Adrenal gland (tissue), 12 donors: ENCODE measurements around the gene SWAP70. TPM values are rescaled to one million over a fixed set of nuclear protein-coding genes. Genes with fewer than 3 reads are reported as not detected.

Source experiments
- DNase-seq, 7 donors: peaks; one replicate each; pipeline ENCODE4 v3.0.0-alpha.2; 2019 to 2020
- H3K27ac ChIP-seq, 5 donors: fragments of 200-600 bp; sonication (generic) in 4 of 5; 1 replicate in 3 of 5; 2 replicates in 2 of 5; pipeline versions ENCODE4 v1.5.1 to v1.8.0; 2016 to 2020; ENCODE audit warnings: mild to moderate bottlenecking in 1 of 5
- H3K27me3 ChIP-seq: fragments of 200-600 bp; 2 replicates; pipeline ENCODE4 v1.8.0; 2021
- H3K36me3 ChIP-seq, 2 donors: fragments of 200-600 bp; replicated peaks in 1 of 2; 1 replicate in 1 of 2; 2 replicates in 1 of 2; pipeline versions ENCODE4 v1.5.1 to v1.8.0; 2018 to 2022
- H3K4me1 ChIP-seq, 2 donors: fragments of 200-600 bp; replicated peaks in 1 of 2; 1 replicate in 1 of 2; 2 replicates in 1 of 2; pipeline versions ENCODE4 v1.5.1 to v1.8.0; 2018 to 2021
- H3K4me3 ChIP-seq, 4 donors: fragments of 200-600 bp; sonication (generic) in 3 of 4; one replicate each; pipeline ENCODE4 v1.5.1; 2016 to 2018
- H3K9me3 ChIP-seq, 3 donors: fragments of 200-600 bp; sonication (generic) in 1 of 3; replicated peaks in 1 of 3; 1 replicate in 2 of 3; 2 replicates in 1 of 3; pipeline versions ENCODE4 v1.5.1 to v1.8.0; 2016 to 2021
- POLR2A ChIP-seq, 2 donors: fragments of 450-650 bp; IDR thresholded peaks; one replicate each; pipeline ENCODE4 v1.6.1; 2017; ENCODE audit warnings: antibody characterized with exemption in 2 of 2, mild to moderate bottlenecking in 2 of 2, moderate library complexity in 1 of 2
- WGBS, 4 donors: extraction: QIAGEN DNeasy Blood & Tissue Kit in 2 of 4; methylation state at CpG; one replicate each; pipeline versions ENCODE4 v1.1.5 to v1.1.7; 2013 to 2017; 5-methylcytosine and 5-hydroxymethylcytosine counted together
- intact Hi-C, 2 donors: fragments of 100-400 bp; cut with DNase I; formaldehyde crosslinking; loops; one replicate each; pipeline versions ENCODE4 v1.14.1 to v1.15.0; 2022 to 2023
- polyA plus RNA-seq, 3 donors: library from polyadenylated mRNA; stranded (reverse); fragments of 200-250 nt in 2 of 3; fragments of 350-450 nt in 1 of 3; fragmentation: Illumina TruSeq in 1 of 3; extraction: RNeasy Lipid Tissue Mini Kit (QIAGEN cat#74804) in 1 of 3; gene quantifications; one replicate each; pipeline ENCODE4 v1.2.3, GENCODE V29; 2013 to 2014
- total RNA-seq, 9 donors: library from RNA; depleted of rRNA in 4 of 9; stranded (reverse); fragments of >200 nt in 4 of 9; fragments of 120-200 nt in 1 of 9; fragmentation: NEBNext Ultra II Directional in 1 of 9; extraction: Animal tissue kit (Norgen Biotek cat#: 25700) in 1 of 9; gene quantifications; one replicate each; pipeline versions ENCODE4 v1.1.0 to v1.2.4, GENCODE V29; 2013 to 2023
- TF ChIP-seq, protein P1 (sequence below), 6 experiments: fragments of 450-650 bp in 4 of 6; fragments of 200-600 bp in 2 of 6; sonication (generic) in 1 of 6; IDR thresholded peaks; 1 replicate in 5 of 6; 2 replicates in 1 of 6; pipeline versions ENCODE4 v1.5.1 to v1.8.0; 2016 to 2021; ENCODE audit warnings: antibody characterized with exemption in 6 of 6, mild to moderate bottlenecking in 2 of 6, moderate library complexity in 1 of 6
- donor health status: healthy with polysubstance abuse.
- donor health status: Bipolar disorder and iron deficiency.
- donor health status: DM: yes; HTN: yes; CAD: no.
- donor health status: DM: no; HTN: no; CAD: no.
- donor health status: DM: no; HTN: no; CAD: no.
- donor health status: DM: yes; HTN: yes; CAD: no.

The SWAP70 gene
- total and polyA plus RNA-seq, 12 donors = 6.5 to 23.5 (median 17.0) TPM

DNA sequence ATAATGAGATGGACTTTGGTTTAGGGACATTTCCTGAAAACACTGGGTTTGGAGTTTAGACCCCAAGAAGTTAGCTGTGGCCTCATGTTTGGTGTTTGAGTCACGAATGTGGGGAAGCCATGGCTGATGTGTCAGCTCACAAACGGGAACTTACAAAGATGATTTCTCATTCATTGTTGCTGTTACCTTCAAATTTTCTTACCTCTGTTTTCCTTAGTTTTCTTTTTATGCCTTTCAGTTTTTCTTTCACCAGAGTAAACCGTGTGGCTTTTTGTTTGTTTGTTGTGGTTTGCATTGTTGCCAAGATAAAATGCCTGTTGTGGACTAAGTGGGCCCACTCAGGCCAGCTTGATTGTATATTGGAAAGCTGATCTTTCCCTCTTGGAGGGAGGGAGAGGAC is 89.1 kb downstream of the SWAP70 start:
- Histone ChIP-seq H3K4me3 (no peak overlapping the region), H3K27ac (no peak overlapping the region), H3K36me3 (peaks cover 0 to 10% of the 10 kb centered on the region in 2 donors), H3K9me3 (no peaks in the 10 kb centered on the region), H3K4me1 (peaks cover 0 to 13% of the 10 kb centered on the region in 2 donors), H3K27me3 (no peaks in the 10 kb centered on the region)
- no peak for TF ChIP-seq POLR2A (IDR thresholded peaks at IDR 0.05)
- TF ChIP-seq, protein P1, sequence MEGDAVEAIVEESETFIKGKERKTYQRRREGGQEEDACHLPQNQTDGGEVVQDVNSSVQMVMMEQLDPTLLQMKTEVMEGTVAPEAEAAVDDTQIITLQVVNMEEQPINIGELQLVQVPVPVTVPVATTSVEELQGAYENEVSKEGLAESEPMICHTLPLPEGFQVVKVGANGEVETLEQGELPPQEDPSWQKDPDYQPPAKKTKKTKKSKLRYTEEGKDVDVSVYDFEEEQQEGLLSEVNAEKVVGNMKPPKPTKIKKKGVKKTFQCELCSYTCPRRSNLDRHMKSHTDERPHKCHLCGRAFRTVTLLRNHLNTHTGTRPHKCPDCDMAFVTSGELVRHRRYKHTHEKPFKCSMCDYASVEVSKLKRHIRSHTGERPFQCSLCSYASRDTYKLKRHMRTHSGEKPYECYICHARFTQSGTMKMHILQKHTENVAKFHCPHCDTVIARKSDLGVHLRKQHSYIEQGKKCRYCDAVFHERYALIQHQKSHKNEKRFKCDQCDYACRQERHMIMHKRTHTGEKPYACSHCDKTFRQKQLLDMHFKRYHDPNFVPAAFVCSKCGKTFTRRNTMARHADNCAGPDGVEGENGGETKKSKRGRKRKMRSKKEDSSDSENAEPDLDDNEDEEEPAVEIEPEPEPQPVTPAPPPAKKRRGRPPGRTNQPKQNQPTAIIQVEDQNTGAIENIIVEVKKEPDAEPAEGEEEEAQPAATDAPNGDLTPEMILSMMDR (IDR thresholded peaks at IDR 0.05) = no peak
- no peak for DNase-seq
- intact Hi-C loops = loop anchor here (10.0 kb wide), 2 partner anchors 138 to 552 kb away; partner anchors contain the start of gene ADM (in 1 of the 2)
- 69 to 88% (median 76%) methylated on average over 3 of the region's 3 CpGs for WGBS, 4 donors

DNA sequence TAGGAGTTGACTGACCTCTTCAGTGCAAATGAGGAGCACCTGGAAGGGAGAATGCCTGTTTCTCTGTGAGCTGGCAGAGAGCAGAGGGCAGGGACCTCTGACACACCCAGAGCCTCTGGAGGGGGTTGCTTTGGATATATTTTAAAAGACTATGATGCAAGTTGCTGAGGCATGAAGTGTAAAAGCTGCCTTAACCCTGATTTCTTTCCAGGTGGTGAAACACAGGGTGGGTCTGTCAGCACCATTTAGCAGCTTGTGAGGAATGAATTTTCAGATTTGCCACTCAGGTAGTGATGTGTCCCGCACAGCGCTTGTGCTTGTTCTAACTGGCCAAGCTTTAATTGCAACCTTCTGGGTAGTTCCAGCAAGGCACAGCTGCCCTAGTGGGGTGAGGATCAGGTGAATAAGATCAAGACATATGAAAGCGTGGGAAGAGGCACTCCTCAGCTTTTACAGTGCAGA is 90.2 kb downstream of the SWAP70 start:
- Histone ChIP-seq H3K27ac (no peak overlapping the region), H3K9me3 (no peaks in the 10 kb centered on the region), H3K36me3 (peaks cover 0 to 10% of the 10 kb centered on the region in 2 donors), H3K4me1 (peaks cover 3 to 11% of the 10 kb centered on the region in 2 donors), H3K27me3 (no peaks in the 10 kb centered on the region), H3K4me3 (no peak overlapping the region)
- TF ChIP-seq, protein P1 (IDR thresholded peaks at IDR 0.05) = no peak
- no peak for TF ChIP-seq POLR2A (IDR thresholded peaks at IDR 0.05)
- intact Hi-C loops = loop anchor here (10.0 kb wide), 2 partner anchors 139 to 551 kb away; partner anchors contain the start of gene ADM (in 1 of the 2)
- no peak for DNase-seq
- WGBS, 4 donors = 92 to 100% (median 96%) methylated on average over 3 of the region's 3 CpGs

DNA sequence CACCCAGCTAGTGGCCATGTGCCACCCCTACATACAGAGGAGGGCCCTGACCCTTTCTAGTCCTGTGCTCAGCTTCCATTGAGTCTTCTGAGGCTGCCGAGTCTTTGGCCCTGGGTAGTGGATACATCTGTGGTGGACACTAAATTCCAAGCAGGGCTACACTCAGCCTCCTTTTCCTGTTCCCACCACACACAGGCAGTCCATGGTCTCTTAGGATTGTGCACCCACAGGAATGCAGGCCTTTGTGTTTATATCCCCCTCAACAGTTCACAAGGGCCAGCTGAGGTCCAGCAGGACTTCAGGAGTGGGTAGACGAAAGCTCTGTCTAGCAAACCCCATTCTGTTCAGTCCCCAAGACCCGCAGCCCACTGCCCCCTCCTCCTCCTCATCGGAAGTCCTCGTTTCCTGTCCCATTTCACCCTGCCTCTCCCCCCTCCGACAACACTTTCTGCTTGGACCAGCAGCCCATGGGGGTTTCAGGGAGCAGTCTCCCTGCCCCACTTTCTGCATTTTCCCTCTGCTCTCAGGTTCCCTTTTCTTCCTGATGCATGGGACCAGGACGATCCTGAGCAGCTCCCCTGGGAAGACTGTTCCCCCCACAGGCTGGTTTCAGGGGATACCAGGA is 91.8 kb downstream of the SWAP70 start:
- no peak for DNase-seq
- TF ChIP-seq POLR2A (IDR thresholded peaks at IDR 0.05) = no peak
- TF ChIP-seq, protein P1 (IDR thresholded peaks at IDR 0.05) = no peak
- Histone ChIP-seq H3K36me3 (no peaks in the 10 kb centered on the region), H3K4me3 (no peak overlapping the region), H3K4me1 (peaks cover 12 to 23% of the 10 kb centered on the region in 2 donors), H3K9me3 (no peaks in the 10 kb centered on the region), H3K27ac (no peak overlapping the region), H3K27me3 (no peaks in the 10 kb centered on the region)
- intact Hi-C loops = loop anchor here (5.0 to 10.0 kb wide), 3 partner anchors 141 to 549 kb away; partner anchors contain the start of gene ADM (in 1 of the 2)
- 53 to 72% (median 58%) methylated on average over 7 of the region's 7 CpGs for WGBS, 4 donors

DNA sequence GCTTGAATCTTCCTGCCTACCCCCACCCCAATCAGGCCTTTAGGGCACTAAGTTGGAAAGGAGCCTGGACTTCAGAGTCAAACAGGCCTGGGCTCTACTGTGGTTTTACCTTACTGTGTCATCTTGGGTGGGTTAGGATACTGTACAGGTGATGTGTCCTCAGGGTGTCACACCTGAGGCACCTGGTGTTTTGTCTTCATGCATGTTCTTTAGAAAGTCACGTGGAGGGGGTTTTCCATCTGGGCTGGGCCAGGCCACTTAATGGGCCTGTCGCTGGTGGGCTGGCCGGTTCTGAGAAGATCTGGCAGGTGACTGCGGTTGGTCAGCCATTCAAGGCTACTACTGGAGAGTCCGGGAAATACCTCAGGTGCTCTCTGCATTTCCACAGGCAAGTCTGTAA is 92.6 kb downstream of the SWAP70 start:
- Histone ChIP-seq H3K27ac (no peak overlapping the region), H3K4me3 (no peak overlapping the region), H3K36me3 (no peaks in the 10 kb centered on the region), H3K9me3 (no peaks in the 10 kb centered on the region), H3K4me1 (peaks cover 12 to 23% of the 10 kb centered on the region in 2 donors), H3K27me3 (no peaks in the 10 kb centered on the region)
- 93 to 100% (median 97%) methylated on average over 1 to 5 of the region's 5 CpGs for WGBS, 4 donors
- no peak for TF ChIP-seq POLR2A (IDR thresholded peaks at IDR 0.05)
- TF ChIP-seq, protein P1 (IDR thresholded peaks at IDR 0.05) = no peak
- intact Hi-C loops = loop anchor here (5.0 to 10.0 kb wide), 3 partner anchors 142 to 548 kb away; partner anchors contain the start of gene ADM (in 1 of the 2)
- no peak for DNase-seq
